Activated CD4-positive, alpha-beta T cell treated with anti-CD3 and anti-CD28 coated beads, Interleukin-2, amount 50 U/mL, for 1 hour (primary cell): Measurements from ENCODE around the gene NAGLU.
A peak's percentile ranks its signal among the peaks of the same experiment; 100 is the strongest.

Experiments used
- DNase-seq: peaks from one replicate; pipeline ENCODE4 v3.0.0-alpha.2; 2020

Gene NAGLU

GRCh38 chr17:42565523-42566214 lies 29.6 kb downstream of the NAGLU start:
- no peak for DNase-seq

DNA sequence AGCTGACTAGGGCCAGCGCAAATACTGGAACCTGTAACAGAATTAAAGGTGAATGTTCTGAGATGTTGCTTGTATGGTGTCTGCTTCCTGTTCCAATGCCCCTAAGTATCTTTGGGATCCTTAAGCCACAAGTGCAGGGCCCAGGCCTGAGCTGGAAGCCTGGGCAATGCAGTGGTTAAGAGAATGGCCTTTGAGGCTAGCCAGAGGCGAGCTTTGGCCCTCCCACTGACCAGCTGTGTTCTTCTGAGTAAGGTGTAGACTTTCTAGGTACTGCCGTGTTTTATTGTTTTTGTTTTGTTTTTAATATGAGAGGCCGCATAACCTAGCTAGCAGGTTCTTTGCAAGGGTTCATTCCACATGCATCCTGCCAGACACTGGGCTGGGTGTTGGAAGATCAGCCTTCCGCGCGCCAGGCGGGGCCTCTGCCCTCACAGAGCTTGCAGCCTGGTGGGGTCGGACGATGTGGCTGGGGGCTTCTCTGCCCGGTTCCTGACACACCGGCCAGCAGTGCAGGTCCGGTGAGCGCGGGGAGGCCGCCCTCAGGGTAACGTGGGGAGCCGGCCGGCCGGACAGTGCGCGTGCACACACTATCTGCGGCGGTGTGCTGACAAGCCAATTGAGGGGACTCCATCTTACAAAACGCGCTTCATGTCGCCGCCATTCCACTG lies 30.3 kb downstream of the NAGLU start:
- no peak for DNase-seq

DNA sequence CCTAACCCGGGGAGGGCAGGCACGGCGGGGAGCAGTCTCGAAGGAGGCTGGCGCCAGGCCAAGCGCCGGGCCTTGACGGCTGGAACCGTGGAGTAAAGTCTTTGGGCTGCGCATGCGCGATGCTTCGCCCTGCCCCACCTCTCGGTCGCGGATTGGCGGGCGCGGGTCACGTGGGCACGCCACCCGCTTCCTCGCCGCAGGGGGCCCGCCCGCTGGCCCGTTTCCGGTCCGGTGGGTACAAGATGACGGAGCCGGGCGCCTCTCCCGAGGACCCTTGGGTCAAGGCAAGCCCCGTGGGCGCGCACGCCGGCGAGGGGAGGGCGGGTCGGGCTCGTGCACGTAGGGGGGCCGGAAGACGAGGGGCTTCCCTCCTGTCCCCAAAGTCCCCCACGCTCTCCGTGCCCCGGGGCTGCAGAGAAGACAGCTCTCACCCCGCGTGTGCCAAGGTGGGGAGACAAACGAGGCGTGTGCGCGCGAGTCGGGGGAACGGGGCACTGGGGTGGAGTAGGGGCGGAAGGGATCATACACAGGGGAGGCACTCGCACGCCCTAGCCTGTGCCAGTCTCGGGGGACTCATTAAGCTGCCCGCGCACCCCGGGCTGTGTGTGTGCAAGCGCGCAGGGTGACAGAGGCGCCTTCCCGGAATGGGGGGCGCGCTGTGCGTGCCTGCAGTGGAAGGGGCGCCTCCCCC lies 31.0 kb downstream of the NAGLU start, which contains the start of gene MLX:
Gene MLX (plus strand): TSS at position 218 of the 691 bp plus-strand sequence. CDS start 25 bp downstream, at position 243.
- DNase-seq: peak; percentile 89

DNA sequence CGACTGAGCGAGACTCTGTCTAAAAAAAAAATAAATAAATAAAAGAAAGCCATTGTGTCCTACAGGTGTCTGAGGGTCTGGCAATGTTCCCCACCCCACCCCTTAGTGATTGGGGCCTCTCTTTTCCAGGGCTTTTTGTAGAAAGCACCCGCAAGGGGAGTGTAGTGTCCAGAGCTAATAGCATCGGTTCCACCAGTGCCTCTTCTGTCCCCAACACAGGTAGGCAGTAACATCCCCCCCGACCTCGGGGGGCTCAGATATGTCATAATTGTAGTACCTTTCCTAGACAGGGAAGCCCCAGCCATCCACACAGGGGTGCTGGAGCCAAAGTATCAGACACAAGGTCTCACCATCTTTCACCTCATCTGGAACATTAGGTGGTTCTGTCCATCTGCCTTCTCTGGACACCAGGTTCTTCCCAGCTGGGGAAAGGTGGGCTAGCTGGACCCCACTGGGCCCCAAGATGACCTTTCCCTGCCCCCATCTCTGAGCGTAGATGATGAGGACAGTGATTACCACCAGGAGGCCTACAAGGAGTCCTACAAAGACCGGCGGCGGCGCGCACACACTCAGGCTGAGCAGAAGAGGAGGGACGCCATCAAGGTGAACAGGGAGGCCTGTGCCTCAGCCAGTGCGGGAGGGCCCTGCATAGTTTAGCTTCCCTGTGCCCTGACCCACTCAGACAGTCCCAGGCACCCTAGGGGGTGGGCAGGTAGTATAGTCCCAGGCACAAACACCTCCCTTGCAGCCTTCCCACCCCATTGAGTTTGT lies 32.5 kb downstream of the NAGLU start:
- DNase-seq: no peak

DNA sequence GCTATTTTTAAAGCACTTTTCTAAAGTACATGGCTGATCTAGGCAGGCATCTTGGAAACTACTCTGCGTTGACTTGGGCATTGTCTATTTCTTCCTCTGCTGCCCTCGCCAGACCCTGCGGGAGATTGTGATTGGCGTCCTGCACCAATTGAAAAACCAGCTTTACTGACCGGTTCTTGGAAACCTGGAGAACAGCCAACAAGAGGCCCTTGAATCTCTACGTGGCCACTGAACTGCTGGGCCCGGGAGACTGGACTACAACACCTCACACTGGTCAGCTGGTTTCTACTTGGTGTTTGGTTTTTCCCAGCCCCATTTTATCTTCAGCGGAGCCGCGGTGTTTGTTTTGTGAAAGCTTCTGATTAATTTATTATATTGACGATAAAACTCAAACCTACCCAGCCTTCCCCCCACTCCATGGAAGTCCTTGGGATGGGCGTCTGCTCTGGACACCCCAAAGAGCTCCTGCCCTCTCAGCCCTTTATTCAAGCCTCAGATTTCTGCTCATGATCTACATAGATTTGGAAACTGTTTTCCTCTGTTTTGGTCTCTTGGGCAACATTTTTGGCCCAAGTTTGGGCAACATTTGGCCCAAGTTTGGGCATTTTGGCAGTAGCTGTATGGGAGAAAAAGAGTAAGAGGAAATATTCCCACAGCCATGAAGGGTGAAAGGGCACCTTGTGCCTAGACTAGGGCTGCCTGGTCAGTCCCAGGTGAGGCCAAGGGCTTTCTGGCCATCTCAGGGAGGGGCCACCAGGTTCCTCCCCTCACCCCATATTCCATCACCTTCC lies 35.6 kb downstream of the NAGLU start:
- no peak for DNase-seq

DNA sequence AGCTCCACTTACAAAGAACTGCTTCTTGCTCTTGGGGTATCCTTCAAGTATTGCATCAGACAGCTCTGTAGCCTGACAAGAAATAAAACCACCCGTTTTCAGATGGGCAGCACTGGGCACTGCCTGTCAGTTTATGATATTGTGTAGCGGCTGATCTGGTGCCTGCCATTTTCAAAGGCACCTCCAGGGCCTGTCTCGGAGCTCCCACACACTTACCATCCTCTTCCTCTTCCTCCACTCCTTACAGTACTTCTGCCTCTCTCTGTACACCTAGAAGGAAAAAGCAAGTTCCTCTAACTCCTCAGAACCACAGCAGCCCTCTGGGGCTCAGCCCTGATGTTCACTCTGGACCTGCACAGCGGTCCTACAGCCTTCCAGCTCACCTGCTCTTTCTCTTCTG lies 37.1 kb downstream of the NAGLU start:
- no peak for DNase-seq

DNA sequence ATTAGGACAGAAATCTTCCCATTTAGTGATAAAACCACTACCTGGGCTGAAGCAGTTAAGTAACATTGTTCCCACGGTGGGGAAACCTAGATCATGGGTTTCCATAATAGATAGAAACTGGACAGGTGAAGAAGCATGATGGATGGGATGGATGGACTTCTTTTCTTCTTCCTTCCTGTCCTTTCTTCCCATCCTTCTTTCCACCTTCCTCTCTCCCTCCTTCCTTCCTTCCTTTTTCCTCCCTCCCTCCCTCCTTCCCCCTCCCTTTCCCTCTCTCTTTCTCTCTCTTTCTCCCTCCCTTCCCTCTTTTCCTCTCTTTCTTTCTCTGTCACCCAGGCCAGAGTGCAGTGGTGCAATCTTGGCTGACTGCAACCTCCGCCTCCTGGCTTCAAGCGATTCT lies 38.4 kb downstream of the NAGLU start:
- DNase-seq: no peak

DNA sequence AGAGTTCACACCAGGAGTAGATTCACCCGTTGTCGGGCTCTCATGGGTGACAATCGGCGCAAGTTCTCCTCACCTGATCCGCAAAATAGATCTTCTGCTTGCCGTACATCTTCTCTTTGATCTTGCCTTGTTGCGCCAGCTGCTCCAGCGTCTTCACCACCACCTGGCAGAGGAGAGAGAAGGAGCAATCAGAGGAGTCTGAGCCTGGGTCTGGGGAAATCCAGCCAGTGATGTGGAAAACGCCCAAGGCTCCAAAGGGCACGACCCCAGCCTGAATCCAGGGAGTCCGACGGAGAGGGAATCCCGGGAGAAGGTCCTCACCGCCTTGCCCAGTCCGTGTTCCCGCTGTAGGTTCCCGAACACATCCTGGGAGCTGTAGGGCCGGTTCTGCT lies 41.1 kb downstream of the NAGLU start:
- no peak for DNase-seq

DNA sequence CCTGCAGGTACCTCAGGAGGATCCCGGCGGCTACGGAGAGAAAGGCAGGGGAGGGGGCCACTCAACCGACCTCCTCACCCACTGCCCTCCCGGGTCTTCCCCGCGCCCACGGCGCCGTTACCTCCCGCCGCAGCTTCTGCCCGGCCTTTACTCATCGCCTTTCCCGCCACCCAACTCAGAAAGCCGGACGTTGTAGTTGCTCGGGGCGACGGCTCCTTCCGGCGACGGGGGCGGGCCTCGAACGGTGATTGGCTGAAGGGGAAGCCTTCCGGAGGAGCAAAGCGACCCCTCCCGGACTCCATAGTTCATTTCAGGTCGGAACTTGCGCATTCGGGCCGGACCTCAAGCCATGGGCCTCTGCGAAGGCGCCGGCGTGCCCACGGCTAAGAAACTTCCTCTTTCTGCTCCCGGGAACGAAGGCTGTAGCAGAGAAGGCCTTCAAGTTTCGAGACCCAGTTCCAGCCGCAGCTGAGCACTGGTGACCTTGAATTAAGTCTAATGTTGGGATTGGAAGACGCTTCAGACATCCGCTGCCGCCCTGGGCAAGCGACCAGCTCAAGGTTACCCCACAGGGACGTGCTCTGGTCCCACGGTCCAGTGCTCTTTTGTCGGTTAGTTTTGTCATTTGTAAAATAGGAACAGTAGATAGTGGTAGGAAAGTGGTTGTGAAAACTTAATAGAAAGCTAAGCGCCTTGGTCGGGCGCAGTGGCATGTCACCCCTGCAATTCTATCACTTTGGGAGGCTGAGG lies 41.7 kb downstream of the NAGLU start, which contains the start of gene PSMC3IP:
Gene PSMC3IP (minus strand): TSS at position 198 of the 750 bp plus-strand sequence. CDS start 43 bp downstream, at position 155.
- peak; percentile 89 for DNase-seq

DNA sequence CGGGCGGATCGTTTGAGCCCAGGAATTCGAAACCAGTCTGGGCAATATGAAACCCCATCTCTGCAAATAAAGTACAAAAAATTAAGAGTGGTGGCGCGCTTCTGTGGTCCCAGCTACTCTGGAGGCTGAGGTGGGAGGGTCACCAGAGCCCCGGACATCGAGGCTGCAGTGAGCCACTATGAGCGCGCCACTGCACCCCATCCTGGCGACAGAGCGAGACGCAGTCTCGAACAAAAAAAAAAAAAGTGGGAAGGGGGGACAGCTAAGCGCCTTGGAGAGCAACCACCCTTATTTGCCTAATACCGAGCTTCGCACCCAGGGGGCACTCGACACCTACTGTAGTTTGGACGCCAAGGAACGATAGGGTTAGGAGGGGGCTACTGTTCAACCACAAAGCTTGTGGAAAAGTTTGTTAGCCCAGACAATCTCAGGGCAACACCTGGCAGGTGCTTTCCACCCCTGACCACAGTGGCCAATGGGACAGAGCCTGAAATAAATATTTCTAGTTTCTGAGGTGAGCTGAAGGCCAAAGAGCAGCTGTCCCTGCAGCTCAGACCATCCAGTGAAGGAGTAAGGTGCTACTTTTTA lies 42.3 kb downstream of the NAGLU start:
- peak; percentile 73 for DNase-seq

- no peak for DNase-seq
Measured at GRCh38 chr17:42579794-42580551, 43.9 kb downstream of the NAGLU start.

DNA sequence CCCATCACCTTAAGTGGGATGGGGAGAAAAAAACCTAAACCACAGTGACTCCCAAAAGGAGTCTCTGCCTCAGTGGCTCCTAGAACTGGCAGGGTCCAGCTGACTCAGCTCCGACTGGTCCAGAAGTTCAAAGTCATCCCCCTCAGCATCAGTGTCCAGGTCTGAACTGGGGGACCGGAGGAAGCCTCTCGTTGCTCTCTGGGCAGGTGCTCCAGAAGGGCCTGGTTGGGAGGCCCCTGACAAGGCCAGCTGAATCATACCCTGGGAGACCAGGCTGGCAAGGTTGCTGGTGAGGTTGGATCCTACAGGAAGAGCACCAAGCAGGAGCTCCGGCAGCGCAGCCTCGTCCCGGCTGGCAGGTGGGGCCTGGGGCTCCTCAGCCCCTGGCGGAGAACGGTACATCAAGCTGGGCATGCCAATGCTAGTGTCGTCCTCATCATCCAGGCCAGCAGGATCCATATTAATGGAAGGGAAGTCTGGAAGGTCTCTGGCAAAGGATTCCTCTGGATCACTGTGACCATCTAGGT lies 45.8 kb downstream of the NAGLU start:
- no peak for DNase-seq

DNA sequence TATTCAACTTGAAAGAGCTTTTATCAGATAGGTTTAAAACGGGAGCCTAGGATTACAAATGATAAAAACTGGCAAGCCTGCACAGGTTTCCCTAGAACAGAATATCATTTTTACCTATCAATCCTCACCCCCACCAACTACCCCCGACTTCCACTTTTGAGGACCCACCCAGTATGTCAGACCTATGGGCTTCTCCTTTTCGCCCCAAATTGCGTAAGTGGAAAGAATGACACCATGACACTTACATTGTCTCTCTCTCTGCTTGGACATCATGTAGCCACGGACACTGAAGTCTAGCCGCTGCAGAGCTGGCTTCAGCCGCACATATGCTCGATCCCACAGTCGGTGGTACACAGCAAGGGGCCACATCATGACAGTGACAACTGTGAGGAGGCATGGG lies 48.8 kb downstream of the NAGLU start:
- DNase-seq: no peak

- DNase-seq: no peak
Measured at GRCh38 chr17:42585353-42585752, 49.3 kb downstream of the NAGLU start.

- DNase-seq: no peak
Measured at GRCh38 chr17:42586514-42587230, 50.6 kb downstream of the NAGLU start.

DNA sequence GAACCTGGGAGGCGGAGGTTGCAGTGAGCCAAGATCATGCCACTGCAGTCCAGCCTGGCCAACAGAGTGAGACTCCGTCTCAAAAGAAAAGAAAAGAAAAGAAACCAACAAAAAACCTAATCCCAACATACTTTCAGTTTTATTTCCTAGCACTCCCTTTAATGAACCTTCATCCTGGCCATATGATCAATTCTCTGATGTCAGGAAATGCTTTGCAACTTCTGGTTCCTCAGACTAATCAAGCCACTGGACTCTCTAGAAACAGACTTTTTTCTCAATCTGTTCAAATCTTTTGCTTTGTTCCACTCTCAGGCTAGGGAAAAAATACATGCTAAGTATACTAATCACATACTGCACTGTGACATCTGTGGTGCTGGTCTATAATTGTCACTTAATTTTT lies 54.8 kb downstream of the NAGLU start:
- DNase-seq: no peak

DNA sequence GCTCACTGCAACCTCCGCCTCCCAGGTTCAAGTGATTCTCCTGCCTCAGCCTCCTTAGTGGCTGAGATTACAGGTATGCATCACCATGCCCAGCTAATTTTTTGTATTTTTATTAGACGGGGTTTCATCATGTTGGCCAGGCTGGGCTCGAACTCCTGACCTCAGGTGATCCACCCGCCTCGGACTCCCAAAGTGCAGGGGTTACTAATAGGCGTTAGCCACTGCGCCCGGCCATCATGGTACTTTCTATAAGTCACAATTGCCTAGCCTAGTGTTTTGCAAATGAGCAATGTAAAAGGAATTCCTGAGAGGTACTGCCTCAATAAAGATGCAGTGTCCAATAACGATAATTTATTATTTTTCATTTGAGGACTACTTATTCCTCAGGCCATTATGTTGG lies 55.4 kb downstream of the NAGLU start:
- no peak for DNase-seq
